ENCODE results near the gene NUMA1. TPM values are rescaled to one million over a fixed set of nuclear protein-coding genes. Genes with fewer than 3 reads are reported as not detected.

Gene NUMA1
- total and polyA plus RNA-seq, 2 experiments from 2014 or later, result 33.2 to 104 TPM

- no peak overlapping the region for H2AFZ ChIP-seq
- Mint-ChIP-seq H3K27ac (no peak overlapping the region), H3K4me3 (no peak overlapping the region; the same call in 1 of the 3 replicates), H3K9me3 (no peaks in the 10 kb centered on the region), H3K36me3 (ENCODE audit: low read depth) (peaks cover 15% of the 10 kb centered on the region), H3K4me1 (peaks cover 7% of the 10 kb centered on the region), H3K27me3 (ENCODE audit: insufficient read depth, low read depth, poor library complexity) (peaks cover 4% of the 10 kb centered on the region)
- no peaks in the 10 kb centered on the region for H3K27me3 ChIP-seq (ENCODE audit: insufficient read depth)
- DNase-seq (ENCODE audit: low spot score) (peak; percentile 19), ATAC-seq (no peak)
- peaks cover 6% of the 10 kb centered on the region; the same call in 1 of the 2 replicates for H4K20me1 ChIP-seq (replicated peaks; ENCODE audit: insufficient read depth)
- H3K79me2 ChIP-seq (replicated peaks; ENCODE audit: insufficient read depth), result peaks cover 77% of the 10 kb centered on the region
- TF ChIP-seq ZNF331 (CRISPR knock-in tag; IDR thresholded peaks at IDR 0.05; ENCODE audit: low read depth) (no peak), EZH2phosphoT487 (IDR thresholded peaks at IDR 0.05; ENCODE audit: unreplicated experiment) (no peak)
- H3K27ac ChIP-seq (ENCODE audit: low read depth), result peak overlapping the region; percentile 47
- peak overlapping the region; percentile 51; the same call in 1 of the 2 replicates for H3K4me3 ChIP-seq
- no peaks in the 10 kb centered on the region for H3K9me2 ChIP-seq (ENCODE audit: insufficient read depth)
- peak overlapping the region; percentile 71 for H3K4me2 ChIP-seq
- no peaks in the 10 kb centered on the region; the same call in none of the 2 replicates for H3K36me3 ChIP-seq (ENCODE audit: insufficient read depth)
- peaks cover 41% of the 10 kb centered on the region for H3K4me1 ChIP-seq (ENCODE audit: insufficient read depth)
- H3F3A ChIP-seq (replicated peaks; ENCODE audit: low read depth), result peaks cover 5% of the 10 kb centered on the region
These were observed 41.1 kb downstream of the NUMA1 start for GRCh38 chr11:72039031-72039855.

GRCh38 chr11:72038491-72038890, 41.9 kb downstream of the NUMA1 start:
- Mint-ChIP-seq H3K27ac (no peak overlapping the region), H3K9me3 (no peaks in the 10 kb centered on the region), H3K4me3 (no peak overlapping the region; the same call in 2 of the 3 replicates), H3K36me3 (ENCODE audit: low read depth) (peaks cover 20% of the 10 kb centered on the region), H3K4me1 (peaks cover 7% of the 10 kb centered on the region), H3K27me3 (ENCODE audit: insufficient read depth, low read depth, poor library complexity) (peaks cover 4% of the 10 kb centered on the region)
- H3K4me3 ChIP-seq, result no peak overlapping the region
- no peaks in the 10 kb centered on the region for H3K27me3 ChIP-seq (ENCODE audit: insufficient read depth)
- peak overlapping the region; percentile 47 for H3K27ac ChIP-seq (ENCODE audit: low read depth)
- ATAC-seq, result no peak
- H3K4me2 ChIP-seq, result peak overlapping the region; percentile 71; the same call in 1 of the 2 replicates
- no peaks in the 10 kb centered on the region; the same call in none of the 2 replicates for H3K36me3 ChIP-seq (ENCODE audit: insufficient read depth)
- H3K9me2 ChIP-seq (ENCODE audit: insufficient read depth), result no peaks in the 10 kb centered on the region
- no peak overlapping the region for H2AFZ ChIP-seq
- DNase-seq (ENCODE audit: low spot score), result no peak
- H3K4me1 ChIP-seq (ENCODE audit: insufficient read depth), result peaks cover 41% of the 10 kb centered on the region
- peaks cover 74% of the 10 kb centered on the region for H3K79me2 ChIP-seq (replicated peaks; ENCODE audit: insufficient read depth)
- H4K20me1 ChIP-seq (replicated peaks; ENCODE audit: insufficient read depth), result peaks cover 7% of the 10 kb centered on the region; the same call in 1 of the 2 replicates
- peaks cover 5% of the 10 kb centered on the region for H3F3A ChIP-seq (replicated peaks; ENCODE audit: low read depth)
- TF ChIP-seq EZH2phosphoT487 (IDR thresholded peaks at IDR 0.05; ENCODE audit: unreplicated experiment) (no peak), EZH2 (IDR thresholded peaks at IDR 0.05; ENCODE audit: low read depth, unreplicated experiment) (no peak), CREB1 (CRISPR knock-in tag; IDR thresholded peaks at IDR 0.05; ENCODE audit: low read depth) (no peak), JUNB (IDR thresholded peaks at IDR 0.05; ENCODE audit: unreplicated experiment) (no peak), ZNF331 (CRISPR knock-in tag; IDR thresholded peaks at IDR 0.05; ENCODE audit: low read depth) (no peak), ZNF114 (CRISPR knock-in tag; IDR thresholded peaks at IDR 0.05) (no peak), CTCF (conservative IDR thresholded peaks at IDR 0.05; ENCODE audit: low read depth in 2 of 2) (no peak), REST (IDR thresholded peaks at IDR 0.05; ENCODE audit: unreplicated experiment) (no peak), STAT1 (IDR thresholded peaks at IDR 0.05; ENCODE audit: unreplicated experiment) (no peak), ETS1 (IDR thresholded peaks at IDR 0.05) (no peak)
